ENCODE data around the gene AFAP1.

AFAP1 gene

DNA sequence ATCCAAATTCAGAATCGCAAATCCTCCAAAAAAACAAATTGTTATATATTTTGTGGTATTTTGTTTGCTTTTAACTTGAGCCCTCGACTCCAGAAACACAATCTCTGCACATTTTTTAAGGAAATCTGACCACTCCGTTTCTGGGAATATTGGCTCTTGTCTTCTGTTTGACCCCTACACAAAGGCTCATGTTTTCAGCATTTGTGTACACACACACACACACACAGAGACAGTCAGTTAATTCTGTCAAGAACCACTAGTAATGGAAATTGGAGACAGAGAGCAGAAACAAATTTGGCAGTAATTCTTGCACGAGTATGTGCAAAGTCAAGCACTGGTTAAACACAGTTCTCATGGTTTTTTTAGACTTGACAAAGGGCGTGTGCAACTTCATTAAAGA is 115.4 kb downstream of the AFAP1 start:
- TF ChIP-seq, protein P1, sequence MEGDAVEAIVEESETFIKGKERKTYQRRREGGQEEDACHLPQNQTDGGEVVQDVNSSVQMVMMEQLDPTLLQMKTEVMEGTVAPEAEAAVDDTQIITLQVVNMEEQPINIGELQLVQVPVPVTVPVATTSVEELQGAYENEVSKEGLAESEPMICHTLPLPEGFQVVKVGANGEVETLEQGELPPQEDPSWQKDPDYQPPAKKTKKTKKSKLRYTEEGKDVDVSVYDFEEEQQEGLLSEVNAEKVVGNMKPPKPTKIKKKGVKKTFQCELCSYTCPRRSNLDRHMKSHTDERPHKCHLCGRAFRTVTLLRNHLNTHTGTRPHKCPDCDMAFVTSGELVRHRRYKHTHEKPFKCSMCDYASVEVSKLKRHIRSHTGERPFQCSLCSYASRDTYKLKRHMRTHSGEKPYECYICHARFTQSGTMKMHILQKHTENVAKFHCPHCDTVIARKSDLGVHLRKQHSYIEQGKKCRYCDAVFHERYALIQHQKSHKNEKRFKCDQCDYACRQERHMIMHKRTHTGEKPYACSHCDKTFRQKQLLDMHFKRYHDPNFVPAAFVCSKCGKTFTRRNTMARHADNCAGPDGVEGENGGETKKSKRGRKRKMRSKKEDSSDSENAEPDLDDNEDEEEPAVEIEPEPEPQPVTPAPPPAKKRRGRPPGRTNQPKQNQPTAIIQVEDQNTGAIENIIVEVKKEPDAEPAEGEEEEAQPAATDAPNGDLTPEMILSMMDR (IDR thresholded peaks at IDR 0.05; ENCODE audit: insufficient read depth, low read depth, low read length, missing control alignments): no peak
- no peak for DNase-seq (ENCODE audit: low read depth)
- H3K4me3 ChIP-seq (ENCODE audit: low read depth, low read length): no peak overlapping the region

DNA sequence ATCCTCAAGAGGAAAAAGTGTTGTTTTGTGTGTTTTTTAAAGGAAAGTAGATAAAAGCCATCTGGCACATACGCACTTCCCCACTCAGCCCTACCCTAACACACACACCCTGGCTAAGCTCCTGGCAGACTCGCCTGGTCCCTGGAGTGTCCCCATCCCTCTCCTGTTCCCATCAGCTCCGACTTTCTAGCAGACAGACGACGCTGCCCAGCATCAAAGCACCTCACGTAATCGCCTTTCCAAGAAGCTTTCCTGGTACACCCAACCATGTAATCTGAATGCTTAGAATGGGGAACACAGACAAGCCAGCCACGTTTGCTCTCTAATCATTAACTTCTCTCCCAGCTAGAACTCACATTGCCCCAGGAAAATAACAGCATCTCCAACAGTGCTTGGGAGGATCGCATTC is 116.2 kb downstream of the AFAP1 start:
- TF ChIP-seq, protein P1 (IDR thresholded peaks at IDR 0.05; ENCODE audit: insufficient read depth, low read depth, low read length, missing control alignments): no peak
- DNase-seq (ENCODE audit: low read depth): no peak
- H3K4me3 ChIP-seq (ENCODE audit: low read depth, low read length): no peak overlapping the region

DNA sequence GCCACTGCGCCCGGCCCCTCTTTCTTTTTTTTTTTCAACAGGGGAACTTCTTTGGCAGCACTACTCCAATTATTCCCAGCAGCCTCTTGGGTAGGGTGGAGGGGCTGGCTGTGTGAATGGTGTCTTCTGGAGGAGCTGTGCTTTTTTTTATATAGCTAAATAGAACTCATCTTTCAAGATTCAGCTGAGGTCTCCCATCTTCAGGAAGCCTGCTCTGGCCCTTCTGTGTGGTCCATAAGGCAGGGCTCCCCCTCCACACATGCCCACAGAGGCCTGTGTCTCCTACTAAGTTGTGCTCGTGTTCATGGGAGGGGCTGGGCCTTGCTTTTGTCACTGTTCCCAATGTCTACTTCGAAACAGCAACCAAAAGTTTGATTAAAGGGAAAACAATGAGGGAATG is 116.8 kb downstream of the AFAP1 start:
- no peak overlapping the region for H3K4me3 ChIP-seq (ENCODE audit: low read depth, low read length)
- no peak for DNase-seq (ENCODE audit: low read depth)
- TF ChIP-seq, protein P1 (IDR thresholded peaks at IDR 0.05; ENCODE audit: insufficient read depth, low read depth, low read length, missing control alignments): no peak

GRCh38 chr4:7822137-7822505 is 117.5 kb downstream of the AFAP1 start:
- DNase-seq (ENCODE audit: low read depth): no peak
- no peak overlapping the region for H3K4me3 ChIP-seq (ENCODE audit: low read depth, low read length)
- TF ChIP-seq, protein P1 (IDR thresholded peaks at IDR 0.05; ENCODE audit: insufficient read depth, low read depth, low read length, missing control alignments): no peak

GRCh38 chr4:7821245-7822136 is 118.2 kb downstream of the AFAP1 start:
- no peak for DNase-seq (ENCODE audit: low read depth)
- TF ChIP-seq, protein P1 (IDR thresholded peaks at IDR 0.05; ENCODE audit: insufficient read depth, low read depth, low read length, missing control alignments): no peak

DNA sequence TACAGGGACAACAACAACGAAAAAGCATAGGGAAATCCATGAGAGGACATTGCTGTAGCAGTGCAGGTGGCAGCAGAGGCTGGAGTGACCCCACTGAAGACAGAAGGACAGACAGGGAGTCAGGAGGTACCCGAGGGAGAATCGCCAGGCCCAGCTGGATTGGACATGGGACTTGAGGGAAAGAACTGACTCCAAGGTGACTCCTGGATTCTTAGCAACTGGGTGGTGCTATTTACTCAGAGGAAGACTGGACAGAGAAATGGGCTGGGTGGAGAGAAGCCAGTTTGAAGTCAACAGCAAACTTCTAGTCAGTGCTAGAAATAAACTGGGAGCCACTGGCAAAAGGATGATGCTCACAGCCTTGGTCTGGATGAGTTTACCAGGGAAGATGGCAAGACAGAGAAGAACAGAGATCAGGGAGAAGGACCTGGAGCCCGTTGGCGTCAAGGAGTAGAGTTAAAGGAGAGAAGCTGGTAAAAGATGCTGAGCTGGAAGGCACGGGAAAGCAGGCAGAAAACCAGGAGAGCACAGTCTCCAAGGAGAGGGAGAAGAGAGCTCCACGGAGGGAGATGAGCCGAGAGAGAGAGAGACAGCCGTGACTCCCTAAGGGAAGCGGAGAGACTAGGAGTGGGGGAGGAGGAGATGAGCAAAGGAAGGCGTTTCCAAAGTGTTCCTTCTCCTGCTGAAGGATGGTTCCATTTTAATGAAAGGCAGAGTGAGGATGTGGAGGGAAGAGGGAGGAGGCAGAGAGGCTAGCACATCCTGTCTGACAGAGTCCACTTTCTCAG is 119.4 kb downstream of the AFAP1 start:
- TF ChIP-seq, protein P1 (IDR thresholded peaks at IDR 0.05; ENCODE audit: insufficient read depth, low read depth, low read length, missing control alignments): no peak
- no peak overlapping the region for H3K4me3 ChIP-seq (ENCODE audit: low read depth, low read length)
- no peak for DNase-seq (ENCODE audit: low read depth)

More at GRCh38 chr4:7821245-7822136, 118.2 kb downstream of the AFAP1 start:
- no peak overlapping the region for H3K4me3 ChIP-seq (ENCODE audit: low read depth, low read length)
